ENCODE measurements around the gene SAMMSON.

- no peak for TF ChIP-seq EZH2 (IDR thresholded peaks at IDR 0.05; ENCODE audit: low read depth)
- TF ChIP-seq, protein P1, sequence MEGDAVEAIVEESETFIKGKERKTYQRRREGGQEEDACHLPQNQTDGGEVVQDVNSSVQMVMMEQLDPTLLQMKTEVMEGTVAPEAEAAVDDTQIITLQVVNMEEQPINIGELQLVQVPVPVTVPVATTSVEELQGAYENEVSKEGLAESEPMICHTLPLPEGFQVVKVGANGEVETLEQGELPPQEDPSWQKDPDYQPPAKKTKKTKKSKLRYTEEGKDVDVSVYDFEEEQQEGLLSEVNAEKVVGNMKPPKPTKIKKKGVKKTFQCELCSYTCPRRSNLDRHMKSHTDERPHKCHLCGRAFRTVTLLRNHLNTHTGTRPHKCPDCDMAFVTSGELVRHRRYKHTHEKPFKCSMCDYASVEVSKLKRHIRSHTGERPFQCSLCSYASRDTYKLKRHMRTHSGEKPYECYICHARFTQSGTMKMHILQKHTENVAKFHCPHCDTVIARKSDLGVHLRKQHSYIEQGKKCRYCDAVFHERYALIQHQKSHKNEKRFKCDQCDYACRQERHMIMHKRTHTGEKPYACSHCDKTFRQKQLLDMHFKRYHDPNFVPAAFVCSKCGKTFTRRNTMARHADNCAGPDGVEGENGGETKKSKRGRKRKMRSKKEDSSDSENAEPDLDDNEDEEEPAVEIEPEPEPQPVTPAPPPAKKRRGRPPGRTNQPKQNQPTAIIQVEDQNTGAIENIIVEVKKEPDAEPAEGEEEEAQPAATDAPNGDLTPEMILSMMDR (conservative IDR thresholded peaks at IDR 0.05): no peak
These were observed 43.1 kb downstream of the SAMMSON start for GRCh38 chr3:70042641-70043040.

Data from PC-9 (cell line).